HepG2 (cell line): ENCODE measurements around the gene RSRC2. TPM values are rescaled to one million over a fixed set of nuclear protein-coding genes. Genes with fewer than 3 reads are reported as not detected.

ENCODE experiments used
- ATAD3A ChIP-seq: sonication (generic); formaldehyde crosslinking; IDR thresholded peaks from 2 replicates; pipeline ENCODE4 v1.4.0; 2020; ENCODE audit warnings: missing genetic modification reagents
- HOXA9 ChIP-seq: sonication (generic); formaldehyde crosslinking; IDR thresholded peaks from 2 replicates; pipeline ENCODE4 v1.8.1; 2022; ENCODE audit warnings: missing genetic modification reagents, mild to moderate bottlenecking, moderate library complexity, borderline replicate concordance
- HOXD1 ChIP-seq: sonication (generic); formaldehyde crosslinking; IDR thresholded peaks from 2 replicates; pipeline ENCODE4 v1.5.0; 2020; ENCODE audit warnings: missing genetic modification reagents
- PAF1 ChIP-seq: IDR thresholded peaks from 2 replicates; pipeline ENCODE4 v1.6.1; 2016; ENCODE audit warnings: missing genetic modification reagents, missing compliant biosample characterization
- TP53 ChIP-seq: sonication (generic); formaldehyde crosslinking; conservative IDR thresholded peaks from 2 replicates; pipeline ENCODE4 v1.4.0; 2020; ENCODE audit warnings: missing genetic modification reagents
- ZNF660 ChIP-seq: sonication (generic); formaldehyde crosslinking; IDR thresholded peaks from 2 replicates; pipeline ENCODE4 v1.5.1; 2020; ENCODE audit warnings: mild to moderate bottlenecking, low read depth, missing genetic modification reagents, borderline replicate concordance
- polyA plus RNA-seq, 8 experiments: library from polyadenylated mRNA; depleted of rRNA in 3 of 8; stranded (reverse) in 7 of 8; unstranded in 1 of 8; fragments of >200 nt; fragmentation: Illumina TruSeq in 4 of 8; extraction: Trizol in 4 of 8; gene quantifications; 2 replicates each; pipeline versions ENCODE4 v1.2.1 to v1.2.3, GENCODE V29; 2011 to 2016; ENCODE audit warnings: low read depth in 4 of 8, missing spikeins in 1 of 8, mixed read lengths in 1 of 8; ENCODE audit not compliant: insufficient read depth in 1 of 8
- total RNA-seq, 5 experiments: library from RNA; depleted of rRNA; stranded (reverse); fragments of >200 nt; fragmentation: Illumina TruSeq; extraction: Trizol; gene quantifications; 2 replicates each; pipeline ENCODE4 v1.2.3, GENCODE V29; 2016; ENCODE audit warnings: low read depth in 1 of 5
- TF ChIP-seq, protein P1 (sequence below), 2 experiments: fragments of 450-650 bp in 1 of 2; sonication (generic) in 1 of 2; formaldehyde crosslinking in 1 of 2; IDR thresholded peaks; 2 replicates each; pipeline versions ENCODE4 v1.6.1 to v1.8.0; 2016 to 2022; ENCODE audit warnings: antibody characterized with exemption in 1 of 2, mild to moderate bottlenecking in 1 of 2, missing genetic modification reagents in 1 of 2
- TF ChIP-seq, protein P2 (sequence below): sonication (generic); formaldehyde crosslinking; IDR thresholded peaks from 2 replicates; pipeline ENCODE4 v1.5.1; 2020; ENCODE audit warnings: mild to moderate bottlenecking, missing genetic modification reagents, borderline replicate concordance
- TF ChIP-seq, protein P3 (sequence below): sonication (generic); formaldehyde crosslinking; IDR thresholded peaks from 2 replicates; pipeline ENCODE4 v1.4.0; 2020; ENCODE audit warnings: mild to moderate bottlenecking, missing genetic modification reagents

RSRC2 gene
- total and polyA plus RNA-seq, 2 of the 13 experiments (the other 11 are each of a cell fraction or from before 2014, with no cell fraction given), result 31.4 to 77.8 TPM

DNA sequence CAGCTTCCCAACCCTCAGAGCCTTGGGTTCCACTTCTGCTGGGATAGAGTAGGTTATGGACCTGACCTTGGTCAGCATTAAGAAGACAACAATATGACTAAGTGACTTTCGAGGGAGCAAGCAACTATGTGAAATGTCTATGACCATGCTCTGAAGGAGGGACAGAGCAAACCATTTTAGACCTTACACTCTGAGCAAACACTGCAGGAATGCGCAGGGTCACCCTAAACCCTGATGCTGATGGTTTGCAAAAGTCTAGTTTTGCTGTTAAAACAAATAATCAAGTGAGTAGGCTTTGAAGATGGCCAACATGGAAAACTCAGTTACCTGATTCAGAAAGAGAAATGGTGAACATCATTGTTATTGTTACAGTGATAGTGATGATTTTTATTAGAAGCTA is 34.7 kb downstream of the RSRC2 start (continued):
- TF ChIP-seq, protein P1, sequence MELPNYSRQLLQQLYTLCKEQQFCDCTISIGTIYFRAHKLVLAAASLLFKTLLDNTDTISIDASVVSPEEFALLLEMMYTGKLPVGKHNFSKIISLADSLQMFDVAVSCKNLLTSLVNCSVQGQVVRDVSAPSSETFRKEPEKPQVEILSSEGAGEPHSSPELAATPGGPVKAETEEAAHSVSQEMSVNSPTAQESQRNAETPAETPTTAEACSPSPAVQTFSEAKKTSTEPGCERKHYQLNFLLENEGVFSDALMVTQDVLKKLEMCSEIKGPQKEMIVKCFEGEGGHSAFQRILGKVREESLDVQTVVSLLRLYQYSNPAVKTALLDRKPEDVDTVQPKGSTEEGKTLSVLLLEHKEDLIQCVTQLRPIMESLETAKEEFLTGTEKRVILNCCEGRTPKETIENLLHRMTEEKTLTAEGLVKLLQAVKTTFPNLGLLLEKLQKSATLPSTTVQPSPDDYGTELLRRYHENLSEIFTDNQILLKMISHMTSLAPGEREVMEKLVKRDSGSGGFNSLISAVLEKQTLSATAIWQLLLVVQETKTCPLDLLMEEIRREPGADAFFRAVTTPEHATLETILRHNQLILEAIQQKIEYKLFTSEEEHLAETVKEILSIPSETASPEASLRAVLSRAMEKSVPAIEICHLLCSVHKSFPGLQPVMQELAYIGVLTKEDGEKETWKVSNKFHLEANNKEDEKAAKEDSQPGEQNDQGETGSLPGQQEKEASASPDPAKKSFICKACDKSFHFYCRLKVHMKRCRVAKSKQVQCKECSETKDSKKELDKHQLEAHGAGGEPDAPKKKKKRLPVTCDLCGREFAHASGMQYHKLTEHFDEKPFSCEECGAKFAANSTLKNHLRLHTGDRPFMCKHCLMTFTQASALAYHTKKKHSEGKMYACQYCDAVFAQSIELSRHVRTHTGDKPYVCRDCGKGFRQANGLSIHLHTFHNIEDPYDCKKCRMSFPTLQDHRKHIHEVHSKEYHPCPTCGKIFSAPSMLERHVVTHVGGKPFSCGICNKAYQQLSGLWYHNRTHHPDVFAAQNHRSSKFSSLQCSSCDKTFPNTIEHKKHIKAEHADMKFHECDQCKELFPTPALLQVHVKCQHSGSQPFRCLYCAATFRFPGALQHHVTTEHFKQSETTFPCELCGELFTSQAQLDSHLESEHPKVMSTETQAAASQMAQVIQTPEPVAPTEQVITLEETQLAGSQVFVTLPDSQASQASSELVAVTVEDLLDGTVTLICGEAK (IDR thresholded peaks at IDR 0.05), result no peak
- TF ChIP-seq, protein P1 (CRISPR knock-in tag; IDR thresholded peaks at IDR 0.05), result no peak
- no peak for TF ChIP-seq HOXA9
- no peak for TF ChIP-seq HOXD1 (CRISPR knock-in tag)
- TF ChIP-seq PAF1 (CRISPR knock-in tag), result no peak
- no peak for TF ChIP-seq ZNF660 (CRISPR knock-in tag)
- TF ChIP-seq, protein P2, sequence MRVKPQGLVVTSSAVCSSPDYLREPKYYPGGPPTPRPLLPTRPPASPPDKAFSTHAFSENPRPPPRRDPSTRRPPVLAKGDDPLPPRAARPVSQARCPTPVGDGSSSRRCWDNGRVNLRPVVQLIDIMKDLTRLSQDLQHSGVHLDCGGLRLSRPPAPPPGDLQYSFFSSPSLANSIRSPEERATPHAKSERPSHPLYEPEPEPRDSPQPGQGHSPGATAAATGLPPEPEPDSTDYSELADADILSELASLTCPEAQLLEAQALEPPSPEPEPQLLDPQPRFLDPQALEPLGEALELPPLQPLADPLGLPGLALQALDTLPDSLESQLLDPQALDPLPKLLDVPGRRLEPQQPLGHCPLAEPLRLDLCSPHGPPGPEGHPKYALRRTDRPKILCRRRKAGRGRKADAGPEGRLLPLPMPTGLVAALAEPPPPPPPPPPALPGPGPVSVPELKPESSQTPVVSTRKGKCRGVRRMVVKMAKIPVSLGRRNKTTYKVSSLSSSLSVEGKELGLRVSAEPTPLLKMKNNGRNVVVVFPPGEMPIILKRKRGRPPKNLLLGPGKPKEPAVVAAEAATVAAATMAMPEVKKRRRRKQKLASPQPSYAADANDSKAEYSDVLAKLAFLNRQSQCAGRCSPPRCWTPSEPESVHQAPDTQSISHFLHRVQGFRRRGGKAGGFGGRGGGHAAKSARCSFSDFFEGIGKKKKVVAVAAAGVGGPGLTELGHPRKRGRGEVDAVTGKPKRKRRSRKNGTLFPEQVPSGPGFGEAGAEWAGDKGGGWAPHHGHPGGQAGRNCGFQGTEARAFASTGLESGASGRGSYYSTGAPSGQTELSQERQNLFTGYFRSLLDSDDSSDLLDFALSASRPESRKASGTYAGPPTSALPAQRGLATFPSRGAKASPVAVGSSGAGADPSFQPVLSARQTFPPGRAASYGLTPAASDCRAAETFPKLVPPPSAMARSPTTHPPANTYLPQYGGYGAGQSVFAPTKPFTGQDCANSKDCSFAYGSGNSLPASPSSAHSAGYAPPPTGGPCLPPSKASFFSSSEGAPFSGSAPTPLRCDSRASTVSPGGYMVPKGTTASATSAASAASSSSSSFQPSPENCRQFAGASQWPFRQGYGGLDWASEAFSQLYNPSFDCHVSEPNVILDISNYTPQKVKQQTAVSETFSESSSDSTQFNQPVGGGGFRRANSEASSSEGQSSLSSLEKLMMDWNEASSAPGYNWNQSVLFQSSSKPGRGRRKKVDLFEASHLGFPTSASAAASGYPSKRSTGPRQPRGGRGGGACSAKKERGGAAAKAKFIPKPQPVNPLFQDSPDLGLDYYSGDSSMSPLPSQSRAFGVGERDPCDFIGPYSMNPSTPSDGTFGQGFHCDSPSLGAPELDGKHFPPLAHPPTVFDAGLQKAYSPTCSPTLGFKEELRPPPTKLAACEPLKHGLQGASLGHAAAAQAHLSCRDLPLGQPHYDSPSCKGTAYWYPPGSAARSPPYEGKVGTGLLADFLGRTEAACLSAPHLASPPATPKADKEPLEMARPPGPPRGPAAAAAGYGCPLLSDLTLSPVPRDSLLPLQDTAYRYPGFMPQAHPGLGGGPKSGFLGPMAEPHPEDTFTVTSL (CRISPR knock-in tag), result 0 out of 2 replicates have a peak, but pooled peaks have one; percentile 55
- TF ChIP-seq TP53 (CRISPR knock-in tag), result no peak
- TF ChIP-seq ATAD3A (CRISPR knock-in tag), result no peak
- TF ChIP-seq, protein P3, sequence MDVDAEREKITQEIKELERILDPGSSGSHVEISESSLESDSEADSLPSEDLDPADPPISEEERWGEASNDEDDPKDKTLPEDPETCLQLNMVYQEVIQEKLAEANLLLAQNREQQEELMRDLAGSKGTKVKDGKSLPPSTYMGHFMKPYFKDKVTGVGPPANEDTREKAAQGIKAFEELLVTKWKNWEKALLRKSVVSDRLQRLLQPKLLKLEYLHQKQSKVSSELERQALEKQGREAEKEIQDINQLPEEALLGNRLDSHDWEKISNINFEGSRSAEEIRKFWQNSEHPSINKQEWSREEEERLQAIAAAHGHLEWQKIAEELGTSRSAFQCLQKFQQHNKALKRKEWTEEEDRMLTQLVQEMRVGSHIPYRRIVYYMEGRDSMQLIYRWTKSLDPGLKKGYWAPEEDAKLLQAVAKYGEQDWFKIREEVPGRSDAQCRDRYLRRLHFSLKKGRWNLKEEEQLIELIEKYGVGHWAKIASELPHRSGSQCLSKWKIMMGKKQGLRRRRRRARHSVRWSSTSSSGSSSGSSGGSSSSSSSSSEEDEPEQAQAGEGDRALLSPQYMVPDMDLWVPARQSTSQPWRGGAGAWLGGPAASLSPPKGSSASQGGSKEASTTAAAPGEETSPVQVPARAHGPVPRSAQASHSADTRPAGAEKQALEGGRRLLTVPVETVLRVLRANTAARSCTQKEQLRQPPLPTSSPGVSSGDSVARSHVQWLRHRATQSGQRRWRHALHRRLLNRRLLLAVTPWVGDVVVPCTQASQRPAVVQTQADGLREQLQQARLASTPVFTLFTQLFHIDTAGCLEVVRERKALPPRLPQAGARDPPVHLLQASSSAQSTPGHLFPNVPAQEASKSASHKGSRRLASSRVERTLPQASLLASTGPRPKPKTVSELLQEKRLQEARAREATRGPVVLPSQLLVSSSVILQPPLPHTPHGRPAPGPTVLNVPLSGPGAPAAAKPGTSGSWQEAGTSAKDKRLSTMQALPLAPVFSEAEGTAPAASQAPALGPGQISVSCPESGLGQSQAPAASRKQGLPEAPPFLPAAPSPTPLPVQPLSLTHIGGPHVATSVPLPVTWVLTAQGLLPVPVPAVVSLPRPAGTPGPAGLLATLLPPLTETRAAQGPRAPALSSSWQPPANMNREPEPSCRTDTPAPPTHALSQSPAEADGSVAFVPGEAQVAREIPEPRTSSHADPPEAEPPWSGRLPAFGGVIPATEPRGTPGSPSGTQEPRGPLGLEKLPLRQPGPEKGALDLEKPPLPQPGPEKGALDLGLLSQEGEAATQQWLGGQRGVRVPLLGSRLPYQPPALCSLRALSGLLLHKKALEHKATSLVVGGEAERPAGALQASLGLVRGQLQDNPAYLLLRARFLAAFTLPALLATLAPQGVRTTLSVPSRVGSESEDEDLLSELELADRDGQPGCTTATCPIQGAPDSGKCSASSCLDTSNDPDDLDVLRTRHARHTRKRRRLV (CRISPR knock-in tag), result no peak
